DOHH2 (cell line): ENCODE data around the gene SCN4B.

ENCODE experiments used
- H3F3A ChIP-seq: fragments of 200-600 bp; sonication (generic), shearing (Covaris generic); 2 replicates; pipeline ENCODE4 v1.6.0; 2016; ENCODE audit warnings: antibody characterized with exemption, mild to moderate bottlenecking; ENCODE audit not compliant: control insufficient read depth, insufficient read depth
- H3K27ac ChIP-seq: fragments of 200-600 bp; sonication (generic); 2 replicates; pipeline ENCODE4 v1.5.1; 2014; ENCODE audit warnings: low read depth, mild to moderate bottlenecking, low read length, moderate library complexity
- H3K27me3 ChIP-seq: fragments of 200-600 bp; sonication (generic); 2 replicates; pipeline ENCODE4 v1.6.1; 2014; ENCODE audit warnings: mild to moderate bottlenecking, low read length, mixed read lengths; ENCODE audit not compliant: control insufficient read depth
- H3K36me3 ChIP-seq: fragments of 200-600 bp; sonication (generic); 2 replicates; pipeline ENCODE4 v1.6.1; 2014; ENCODE audit warnings: mild to moderate bottlenecking, low read length, moderate library complexity, mixed read lengths; ENCODE audit not compliant: control insufficient read depth
- H3K4me1 ChIP-seq: fragments of 200-600 bp; sonication (generic); 2 replicates; pipeline ENCODE4 v1.6.1; 2014; ENCODE audit warnings: mild to moderate bottlenecking, low read length, mixed read lengths; ENCODE audit not compliant: control insufficient read depth
- H3K4me2 ChIP-seq: fragments of 200-600 bp; sonication (generic); 2 replicates; pipeline ENCODE4 v1.6.0; 2014; ENCODE audit warnings: mild to moderate bottlenecking, low read length, moderate library complexity
- H3K4me3 ChIP-seq: fragments of 200-600 bp; sonication (generic); 2 replicates; pipeline ENCODE4 v1.5.1; 2014; ENCODE audit warnings: mild to moderate bottlenecking, low read length, mixed read lengths
- H3K79me2 ChIP-seq: fragments of 200-600 bp; sonication (generic); 2 replicates; pipeline ENCODE4 v1.6.1; 2014; ENCODE audit warnings: mild to moderate bottlenecking, low read length, mixed read lengths; ENCODE audit not compliant: control insufficient read depth
- H3K9me2 ChIP-seq: fragments of 200-600 bp; sonication (generic); replicated peaks from 2 replicates; pipeline ENCODE4 v1.6.1; 2014; ENCODE audit warnings: mild to moderate bottlenecking, low read length, mixed read lengths; ENCODE audit not compliant: control insufficient read depth
- H3K9me3 ChIP-seq: fragments of 200-600 bp; sonication (generic); 2 replicates; pipeline ENCODE4 v1.6.1; 2014; ENCODE audit warnings: antibody characterized with exemption, low read length, mixed read lengths; ENCODE audit not compliant: control insufficient read depth, insufficient read depth
- H4K20me1 ChIP-seq: fragments of 200-600 bp; sonication (generic); 2 replicates; pipeline ENCODE4 v1.6.0; 2014; ENCODE audit warnings: low read depth, mild to moderate bottlenecking, antibody characterized with exemption, low read length, moderate library complexity; ENCODE audit not compliant: control insufficient read depth, insufficient read depth
- EZH2phosphoT487 ChIP-seq: fragments of 200-600 bp; sonication (generic); IDR thresholded peaks from 2 replicates; pipeline ENCODE4 v1.6.1; 2017; ENCODE audit warnings: borderline replicate concordance, mild to moderate bottlenecking, antibody characterized with exemption, low read length, moderate library complexity, mixed read lengths
- TF ChIP-seq, protein P1 (sequence below): fragments of 200-600 bp; sonication (generic); IDR thresholded peaks from one replicate; pipeline ENCODE4 v1.5.1; 2014; ENCODE audit warnings: antibody characterized with exemption, mild to moderate bottlenecking, low read depth, low read length; ENCODE audit not compliant: poor library complexity, severe bottlenecking

The SCN4B gene

DNA sequence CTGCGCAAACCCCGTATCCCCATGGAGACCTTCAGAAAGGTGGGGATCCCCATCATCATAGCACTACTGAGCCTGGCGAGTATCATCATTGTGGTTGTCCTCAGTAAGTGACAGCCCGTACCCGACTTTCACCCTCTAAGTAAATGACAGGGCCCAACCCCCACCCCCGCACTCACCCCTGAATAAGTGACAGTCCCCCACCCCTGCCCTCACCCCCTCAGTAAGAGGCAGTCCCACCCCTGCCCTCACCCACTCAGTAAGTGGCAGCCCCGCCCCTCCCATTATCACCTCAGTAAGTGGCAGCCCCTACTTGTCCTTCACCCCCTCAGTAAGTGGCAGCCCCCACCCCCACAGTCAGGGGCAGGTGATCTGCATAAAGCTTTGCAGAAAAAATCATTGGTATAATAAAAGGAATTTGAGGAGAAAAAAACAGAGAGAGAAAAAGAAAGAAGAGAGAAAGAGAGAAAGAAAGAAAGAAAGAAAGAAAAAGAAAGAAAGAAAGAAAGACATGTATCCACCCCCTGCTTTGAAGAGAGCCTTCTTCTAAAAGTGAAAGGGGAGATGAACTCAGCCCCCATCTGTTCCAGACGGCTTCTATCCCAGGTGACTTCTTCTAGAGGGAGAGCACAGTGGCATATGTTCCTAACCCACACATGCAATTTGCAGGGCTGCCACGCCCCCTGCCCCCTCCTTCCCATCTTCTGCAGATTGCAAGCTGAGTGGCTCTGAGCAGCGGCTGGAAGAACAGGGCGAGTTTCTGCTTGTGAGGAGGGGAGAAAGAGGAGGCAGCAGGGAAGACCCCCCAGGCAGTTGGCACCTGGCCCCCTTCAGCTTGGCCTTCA lies 53.4 kb downstream of the SCN4B start:
- TF ChIP-seq, protein P1, sequence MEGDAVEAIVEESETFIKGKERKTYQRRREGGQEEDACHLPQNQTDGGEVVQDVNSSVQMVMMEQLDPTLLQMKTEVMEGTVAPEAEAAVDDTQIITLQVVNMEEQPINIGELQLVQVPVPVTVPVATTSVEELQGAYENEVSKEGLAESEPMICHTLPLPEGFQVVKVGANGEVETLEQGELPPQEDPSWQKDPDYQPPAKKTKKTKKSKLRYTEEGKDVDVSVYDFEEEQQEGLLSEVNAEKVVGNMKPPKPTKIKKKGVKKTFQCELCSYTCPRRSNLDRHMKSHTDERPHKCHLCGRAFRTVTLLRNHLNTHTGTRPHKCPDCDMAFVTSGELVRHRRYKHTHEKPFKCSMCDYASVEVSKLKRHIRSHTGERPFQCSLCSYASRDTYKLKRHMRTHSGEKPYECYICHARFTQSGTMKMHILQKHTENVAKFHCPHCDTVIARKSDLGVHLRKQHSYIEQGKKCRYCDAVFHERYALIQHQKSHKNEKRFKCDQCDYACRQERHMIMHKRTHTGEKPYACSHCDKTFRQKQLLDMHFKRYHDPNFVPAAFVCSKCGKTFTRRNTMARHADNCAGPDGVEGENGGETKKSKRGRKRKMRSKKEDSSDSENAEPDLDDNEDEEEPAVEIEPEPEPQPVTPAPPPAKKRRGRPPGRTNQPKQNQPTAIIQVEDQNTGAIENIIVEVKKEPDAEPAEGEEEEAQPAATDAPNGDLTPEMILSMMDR = no peak
- no peak for TF ChIP-seq EZH2phosphoT487
- H3K4me1 ChIP-seq = no peaks in the 10 kb centered on the region
- H4K20me1 ChIP-seq = no peaks in the 10 kb centered on the region
- H3K4me3 ChIP-seq = no peak overlapping the region
- no peak overlapping the region for H3K4me2 ChIP-seq
- no peak overlapping the region for H3K27ac ChIP-seq
- no peaks in the 10 kb centered on the region for H3K9me3 ChIP-seq
- H3K27me3 ChIP-seq = peaks cover 14% of the 10 kb centered on the region
- no peaks in the 10 kb centered on the region for H3K79me2 ChIP-seq
- H3F3A ChIP-seq = no peaks in the 10 kb centered on the region
- H3K36me3 ChIP-seq = no peaks in the 10 kb centered on the region
- no peaks in the 10 kb centered on the region for H3K9me2 ChIP-seq

DNA sequence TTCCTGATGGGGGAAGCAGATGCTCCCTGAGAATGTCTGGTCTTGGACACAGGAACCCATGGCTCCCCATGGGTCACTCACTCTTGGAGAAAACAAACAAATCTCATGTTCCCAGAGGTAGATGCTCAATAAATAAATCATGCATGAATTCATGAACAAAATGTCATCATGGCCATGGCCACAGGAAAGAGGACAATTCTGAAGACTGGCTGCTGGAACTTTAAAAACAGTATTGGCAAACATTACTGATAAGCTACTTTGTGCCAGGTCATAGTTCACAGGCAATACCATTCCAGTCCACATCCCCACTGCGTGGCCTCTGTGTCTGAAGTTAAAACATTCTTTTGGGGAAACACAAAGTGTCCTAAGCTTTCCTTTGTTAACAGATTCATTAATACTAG lies 56.7 kb downstream of the SCN4B start:
- Histone ChIP-seq H3K4me2 (no peak overlapping the region), H3K9me3 (no peaks in the 10 kb centered on the region), H3K27ac (no peak overlapping the region), H3K36me3 (no peaks in the 10 kb centered on the region), H3K4me3 (no peak overlapping the region), H3K9me2 (no peaks in the 10 kb centered on the region), H3K27me3 (peaks cover 13% of the 10 kb centered on the region), H4K20me1 (no peaks in the 10 kb centered on the region), H3F3A (no peaks in the 10 kb centered on the region), H3K79me2 (no peaks in the 10 kb centered on the region), H3K4me1 (no peaks in the 10 kb centered on the region)
- TF ChIP-seq EZH2phosphoT487 = no peak
- TF ChIP-seq, protein P1 = no peak

GRCh38 chr11:118095493-118095892 lies 57.1 kb downstream of the SCN4B start:
- Histone ChIP-seq H3K9me2 (no peaks in the 10 kb centered on the region), H4K20me1 (no peaks in the 10 kb centered on the region), H3K27me3 (peaks cover 10% of the 10 kb centered on the region), H3K9me3 (no peaks in the 10 kb centered on the region), H3K36me3 (no peaks in the 10 kb centered on the region), H3K4me3 (no peak overlapping the region), H3F3A (no peaks in the 10 kb centered on the region), H3K27ac (no peak overlapping the region), H3K4me2 (no peak overlapping the region), H3K4me1 (no peaks in the 10 kb centered on the region), H3K79me2 (no peaks in the 10 kb centered on the region)
- TF ChIP-seq, protein P1 = no peak
- no peak for TF ChIP-seq EZH2phosphoT487
